ENCODE results near the gene CARD19.

DNA sequence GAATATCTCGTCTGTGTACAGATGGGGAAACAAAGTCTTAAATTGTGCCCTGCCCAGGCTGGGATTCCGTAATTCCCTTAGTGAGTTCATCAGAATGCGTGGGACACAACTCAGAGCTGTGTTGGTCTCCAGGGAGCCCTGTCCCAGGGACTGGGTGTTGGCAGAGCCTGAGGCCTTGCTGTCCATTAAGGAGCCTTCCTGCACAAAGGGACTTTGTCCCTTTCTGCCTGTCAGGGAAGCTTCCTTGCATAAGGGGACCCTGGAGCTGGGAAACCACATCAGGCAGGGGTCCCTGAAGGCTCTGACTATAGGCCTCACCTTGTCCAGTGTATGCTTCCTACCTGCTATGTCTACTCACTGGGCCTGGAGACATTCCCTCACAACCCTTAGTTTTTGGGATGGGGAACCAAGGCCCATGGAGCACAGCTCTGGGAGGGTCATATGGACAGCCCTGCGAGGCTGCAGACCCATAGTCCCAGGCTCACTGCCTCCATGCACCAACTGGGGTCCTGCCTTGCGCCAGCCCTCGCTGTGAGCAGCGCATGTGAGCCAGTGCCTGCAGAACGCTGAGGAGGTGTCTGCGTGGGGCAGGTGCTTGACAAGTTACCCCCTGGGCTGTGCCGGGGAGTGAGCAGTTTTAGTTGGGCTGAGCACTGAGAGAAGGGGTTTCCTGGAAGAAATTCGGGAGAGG lies 1.6 kb downstream of the CARD19 start:
- TF ChIP-seq, protein P1, sequence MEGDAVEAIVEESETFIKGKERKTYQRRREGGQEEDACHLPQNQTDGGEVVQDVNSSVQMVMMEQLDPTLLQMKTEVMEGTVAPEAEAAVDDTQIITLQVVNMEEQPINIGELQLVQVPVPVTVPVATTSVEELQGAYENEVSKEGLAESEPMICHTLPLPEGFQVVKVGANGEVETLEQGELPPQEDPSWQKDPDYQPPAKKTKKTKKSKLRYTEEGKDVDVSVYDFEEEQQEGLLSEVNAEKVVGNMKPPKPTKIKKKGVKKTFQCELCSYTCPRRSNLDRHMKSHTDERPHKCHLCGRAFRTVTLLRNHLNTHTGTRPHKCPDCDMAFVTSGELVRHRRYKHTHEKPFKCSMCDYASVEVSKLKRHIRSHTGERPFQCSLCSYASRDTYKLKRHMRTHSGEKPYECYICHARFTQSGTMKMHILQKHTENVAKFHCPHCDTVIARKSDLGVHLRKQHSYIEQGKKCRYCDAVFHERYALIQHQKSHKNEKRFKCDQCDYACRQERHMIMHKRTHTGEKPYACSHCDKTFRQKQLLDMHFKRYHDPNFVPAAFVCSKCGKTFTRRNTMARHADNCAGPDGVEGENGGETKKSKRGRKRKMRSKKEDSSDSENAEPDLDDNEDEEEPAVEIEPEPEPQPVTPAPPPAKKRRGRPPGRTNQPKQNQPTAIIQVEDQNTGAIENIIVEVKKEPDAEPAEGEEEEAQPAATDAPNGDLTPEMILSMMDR (IDR thresholded peaks at IDR 0.05): no peak
- TF ChIP-seq POLR2A (IDR thresholded peaks at IDR 0.05): no peak
- no peak for TF ChIP-seq EP300 (IDR thresholded peaks at IDR 0.05)

Measured in ovary (tissue), 3 donors.